HG02852 (cell line): ENCODE results near the gene LRP11.
"Not testable (repeated sequence)": the region's sequence is repeated elsewhere in the genome, so short reads cannot be mapped to it uniquely, and the experiment has no call there.

Experiments used
- ATAC-seq: cut with Tn5 transposase; IDR thresholded peaks from one replicate; pipeline ENCODE4 v1.9.1; 2021; ENCODE audit warnings: mild to moderate bottlenecking, moderate library complexity; ENCODE audit not compliant: unreplicated experiment

LRP11 gene, protein sequence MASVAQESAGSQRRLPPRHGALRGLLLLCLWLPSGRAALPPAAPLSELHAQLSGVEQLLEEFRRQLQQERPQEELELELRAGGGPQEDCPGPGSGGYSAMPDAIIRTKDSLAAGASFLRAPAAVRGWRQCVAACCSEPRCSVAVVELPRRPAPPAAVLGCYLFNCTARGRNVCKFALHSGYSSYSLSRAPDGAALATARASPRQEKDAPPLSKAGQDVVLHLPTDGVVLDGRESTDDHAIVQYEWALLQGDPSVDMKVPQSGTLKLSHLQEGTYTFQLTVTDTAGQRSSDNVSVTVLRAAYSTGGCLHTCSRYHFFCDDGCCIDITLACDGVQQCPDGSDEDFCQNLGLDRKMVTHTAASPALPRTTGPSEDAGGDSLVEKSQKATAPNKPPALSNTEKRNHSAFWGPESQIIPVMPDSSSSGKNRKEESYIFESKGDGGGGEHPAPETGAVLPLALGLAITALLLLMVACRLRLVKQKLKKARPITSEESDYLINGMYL

DNA sequence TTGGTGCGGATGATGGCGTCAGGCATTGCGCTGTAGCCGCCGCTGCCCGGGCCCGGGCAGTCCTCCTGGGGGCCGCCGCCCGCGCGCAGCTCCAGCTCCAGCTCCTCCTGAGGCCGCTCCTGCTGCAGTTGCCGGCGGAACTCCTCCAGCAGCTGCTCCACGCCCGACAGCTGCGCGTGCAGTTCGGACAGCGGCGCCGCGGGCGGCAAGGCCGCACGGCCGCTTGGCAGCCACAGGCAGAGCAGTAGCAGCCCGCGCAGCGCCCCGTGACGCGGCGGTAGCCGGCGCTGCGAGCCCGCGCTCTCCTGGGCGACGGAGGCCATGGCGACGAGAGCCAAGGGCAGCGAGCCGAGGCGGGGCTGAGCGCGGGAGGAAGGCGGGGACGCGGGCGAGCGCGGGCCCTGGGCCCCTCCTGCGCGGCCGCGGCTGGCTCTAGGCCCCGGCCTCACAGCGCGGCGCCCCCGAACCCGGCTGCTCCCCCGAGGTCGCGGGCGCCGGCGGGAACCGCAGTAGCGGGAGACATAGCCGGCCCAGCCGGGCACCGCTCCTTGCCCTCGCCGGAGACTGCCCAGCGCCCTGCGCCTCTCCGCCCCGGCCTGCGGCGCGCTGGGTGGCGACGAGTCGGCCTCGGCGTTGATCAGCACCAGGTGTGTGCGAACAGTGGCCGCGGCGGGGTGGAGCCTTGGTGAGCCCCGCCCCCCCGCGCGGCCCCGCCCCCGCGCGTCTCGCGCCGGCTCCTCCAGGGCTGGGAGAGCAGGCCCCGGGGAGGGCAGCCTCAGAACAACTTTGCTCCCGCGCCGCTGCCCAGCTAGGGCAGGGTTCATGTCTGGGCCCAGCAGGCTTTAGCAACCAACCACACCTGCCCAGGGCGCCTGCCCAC lies at the start of gene LRP11:
Gene LRP11, minus strand, starts transcription at position 662 of the 880 bp plus-strand sequence. Its CDS starts 339 bp downstream, at position 323.
- ATAC-seq, result peak; percentile 89

DNA sequence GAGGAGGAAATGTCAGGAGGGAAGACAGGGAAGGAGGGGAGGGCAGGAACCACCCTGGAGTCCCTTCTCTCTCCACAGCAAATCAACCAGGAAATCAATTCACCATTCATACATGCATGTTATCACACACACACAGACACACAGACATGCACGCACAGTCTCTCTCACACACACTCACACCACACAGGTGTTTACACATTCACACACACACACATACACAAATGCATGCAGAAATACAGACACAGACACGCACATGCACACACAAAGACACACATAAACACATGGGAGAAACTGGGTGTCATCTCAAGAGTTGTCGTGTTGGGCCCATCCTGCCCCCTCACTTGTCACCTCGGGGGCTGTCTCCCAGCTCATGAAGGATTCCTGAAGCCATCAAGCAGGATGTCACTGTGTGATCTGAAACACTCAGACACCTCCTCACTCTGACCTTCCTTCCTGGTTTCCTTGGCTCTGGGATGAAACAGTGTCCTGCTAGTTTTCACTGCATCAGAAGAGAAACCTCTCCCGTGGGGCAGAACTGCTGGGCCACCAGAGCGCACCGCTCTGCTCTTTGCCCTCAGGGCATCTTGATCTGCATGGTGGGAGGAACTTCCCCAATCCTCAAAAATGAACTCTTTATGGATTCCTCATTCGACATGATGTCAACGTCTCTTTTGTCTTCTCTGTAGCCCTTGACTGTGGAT lies 49.5 kb upstream of the LRP11 start:
- no peak for ATAC-seq

DNA sequence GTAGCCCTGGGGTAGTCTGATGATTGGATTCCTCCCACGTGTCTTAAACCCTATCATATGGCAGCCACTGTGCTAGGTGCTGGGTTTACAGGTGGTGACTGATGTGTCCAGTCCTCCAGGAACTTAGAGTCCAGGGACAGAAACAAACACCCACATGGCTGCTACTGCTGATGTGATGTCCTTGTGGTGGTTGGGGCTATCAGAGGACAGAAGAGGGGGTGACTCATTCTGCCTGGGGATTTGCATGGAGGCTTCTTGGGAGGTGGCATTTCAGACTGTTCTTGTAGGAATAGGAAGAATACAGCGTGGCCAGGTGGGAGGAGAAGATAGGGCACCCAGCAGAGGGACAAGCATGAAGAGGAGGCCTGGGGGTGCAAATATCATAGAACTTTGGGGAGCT lies 48.9 kb upstream of the LRP11 start:
- ATAC-seq, result no peak

DNA sequence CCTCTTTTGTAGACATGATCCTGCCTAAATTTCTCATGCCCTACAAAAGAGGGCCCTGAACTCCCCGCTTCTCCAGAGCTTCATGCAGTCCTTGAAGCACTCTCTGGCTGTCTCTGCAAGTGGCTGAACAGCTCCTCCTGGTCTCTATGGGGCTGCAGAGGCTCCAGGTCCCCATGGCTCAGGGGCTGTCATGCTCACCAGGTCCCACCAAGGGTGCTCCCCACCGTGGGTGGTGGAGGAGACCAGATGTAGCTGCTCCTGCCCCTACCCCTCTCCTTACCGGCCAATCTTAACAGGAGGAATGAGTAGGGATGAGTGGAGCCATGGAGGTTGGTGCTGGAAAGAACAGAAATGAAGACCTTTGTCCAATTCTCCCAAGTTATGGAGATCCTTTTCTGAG lies 48.5 kb upstream of the LRP11 start:
- ATAC-seq, result not testable (repeated sequence)

DNA sequence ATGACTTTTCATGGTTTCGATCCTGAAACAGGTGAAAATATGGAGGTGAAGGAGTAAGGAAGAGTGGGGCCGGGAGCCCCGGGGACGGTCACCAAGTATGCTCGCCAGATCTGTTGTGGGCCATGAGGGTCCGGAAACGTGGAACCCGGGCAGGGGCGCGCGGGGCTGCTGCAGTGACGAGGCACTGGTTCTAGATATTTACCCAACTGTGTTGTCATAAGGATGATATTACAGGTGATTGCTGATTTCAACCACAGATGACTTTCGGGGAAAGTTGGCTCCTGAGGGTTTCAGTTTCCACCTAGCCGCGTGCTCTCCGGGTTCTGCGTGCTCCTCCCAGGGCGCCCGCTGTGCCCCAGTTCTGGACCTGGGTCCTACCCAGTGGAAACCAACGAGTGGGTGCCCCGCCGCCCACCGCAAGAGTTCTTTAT lies 46.6 kb upstream of the LRP11 start:
- ATAC-seq, result no peak

DNA sequence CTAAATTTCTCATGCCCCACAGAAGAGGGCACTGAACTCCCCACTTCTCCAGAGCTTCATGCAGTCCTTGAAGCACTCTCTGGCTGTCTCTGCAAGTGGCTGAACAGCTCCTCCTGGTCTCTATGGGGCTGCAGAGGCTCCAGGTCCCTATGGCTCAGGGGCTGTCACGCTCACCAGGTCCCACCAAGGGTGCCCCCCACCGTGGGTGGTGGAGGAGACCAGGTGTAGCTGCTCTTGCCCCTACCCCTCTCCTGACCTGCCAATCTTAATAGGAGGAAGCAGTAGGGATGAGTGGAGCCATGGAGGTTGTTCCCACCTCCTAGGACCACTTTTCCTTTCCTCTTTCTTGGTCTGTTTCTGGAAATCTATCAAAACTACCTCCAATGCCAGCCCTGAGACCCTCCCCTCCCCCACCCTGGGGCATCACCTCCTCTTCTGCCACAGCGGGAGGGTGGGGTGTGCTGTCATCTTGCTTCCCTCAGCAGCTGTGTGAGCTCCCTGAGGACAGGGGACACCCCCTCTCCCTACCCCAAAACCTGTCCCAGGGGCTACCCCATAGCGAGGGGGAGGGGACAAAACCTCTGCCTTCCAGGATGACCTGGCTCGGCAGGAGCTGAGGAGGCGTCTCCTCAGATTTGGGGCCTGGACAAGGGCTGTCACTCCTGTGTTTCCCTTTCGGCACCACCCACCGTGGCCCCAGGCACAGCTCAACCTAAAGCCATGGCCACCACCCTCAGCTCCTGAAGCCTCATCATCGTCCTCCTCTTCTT lies 45.7 kb upstream of the LRP11 start:
- no peak for ATAC-seq

DNA sequence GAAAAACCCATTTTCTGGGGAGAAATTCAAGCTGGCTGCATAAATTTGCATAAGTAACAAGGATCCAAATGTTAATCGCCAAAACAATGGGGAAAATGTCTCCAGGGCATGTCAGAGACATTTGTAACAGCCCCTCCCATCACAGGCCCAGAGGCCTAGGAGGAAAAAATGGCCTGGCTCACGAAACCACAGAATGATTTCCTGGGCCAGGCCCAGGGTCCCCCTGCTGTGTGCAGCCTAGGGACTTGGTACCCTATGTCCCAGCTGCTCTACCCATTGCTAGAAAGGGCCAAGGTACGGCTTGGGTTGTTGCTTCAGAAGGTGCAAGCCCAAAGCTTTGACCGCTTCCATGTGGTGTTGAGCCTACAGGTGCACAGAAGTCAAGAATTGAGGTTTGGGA lies 44.3 kb upstream of the LRP11 start:
- ATAC-seq, result not testable (repeated sequence)

DNA sequence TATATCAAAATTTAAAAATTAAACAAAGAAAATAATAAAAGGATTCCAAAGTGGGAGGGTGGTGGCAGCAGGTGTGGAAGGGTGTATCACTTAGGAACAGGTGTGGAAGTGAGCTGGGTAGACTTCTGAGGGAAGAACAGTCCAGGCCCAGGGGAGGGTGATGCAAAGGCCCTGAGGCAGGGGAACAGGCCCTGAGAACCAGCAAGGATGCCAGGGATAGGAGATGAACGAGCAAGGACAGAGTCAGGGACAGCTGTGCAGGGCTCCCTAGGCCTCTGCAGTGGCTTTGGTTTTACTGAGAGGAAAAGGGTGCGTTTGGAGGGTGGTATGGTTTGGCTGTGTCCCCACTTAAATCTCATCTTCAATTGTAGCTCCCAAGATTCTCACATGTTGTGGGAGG lies 43.2 kb upstream of the LRP11 start:
- no peak for ATAC-seq

DNA sequence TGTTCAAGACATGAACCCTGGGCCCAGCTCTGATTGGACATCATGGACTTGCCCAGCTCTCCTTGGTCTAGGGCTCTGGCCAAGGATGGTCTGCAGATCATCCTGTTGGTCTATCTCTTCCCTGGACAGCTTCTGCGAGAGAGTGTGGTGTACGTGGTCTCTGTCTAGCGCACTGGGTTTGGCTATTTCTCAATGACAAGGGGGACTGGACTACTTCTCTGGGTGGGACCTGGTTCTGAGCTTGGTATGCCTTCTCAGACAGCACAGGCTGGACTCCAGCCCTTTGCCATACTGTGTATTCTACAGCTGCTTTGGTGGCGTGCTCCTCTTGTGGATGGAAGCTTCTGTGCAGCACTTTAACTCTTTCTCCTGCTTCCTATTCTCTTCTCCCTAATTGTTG lies 42.2 kb upstream of the LRP11 start:
- ATAC-seq, result no peak

DNA sequence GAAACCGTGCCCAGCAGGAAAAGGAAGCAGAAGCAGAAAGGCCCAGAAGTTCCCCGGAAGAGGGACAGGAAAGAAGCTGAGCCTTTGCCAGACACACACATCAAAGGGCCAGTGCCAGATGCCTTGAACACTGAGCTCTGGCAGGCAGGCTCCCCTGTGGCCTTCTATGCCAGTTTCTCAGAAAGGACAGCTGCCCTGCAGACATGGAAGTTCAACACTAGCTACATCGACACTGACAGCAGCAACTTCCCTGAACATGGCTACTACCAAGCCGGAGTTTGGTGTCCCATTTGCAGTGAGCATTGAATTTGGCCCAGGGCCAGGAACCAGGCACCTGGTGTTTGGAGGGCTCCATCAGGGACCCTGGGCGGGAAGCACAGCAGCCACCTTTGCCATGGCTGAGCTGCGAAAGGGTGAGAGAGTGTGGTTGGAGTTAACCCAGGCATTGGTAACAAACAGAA lies 41.8 kb upstream of the LRP11 start:
- no peak for ATAC-seq

DNA sequence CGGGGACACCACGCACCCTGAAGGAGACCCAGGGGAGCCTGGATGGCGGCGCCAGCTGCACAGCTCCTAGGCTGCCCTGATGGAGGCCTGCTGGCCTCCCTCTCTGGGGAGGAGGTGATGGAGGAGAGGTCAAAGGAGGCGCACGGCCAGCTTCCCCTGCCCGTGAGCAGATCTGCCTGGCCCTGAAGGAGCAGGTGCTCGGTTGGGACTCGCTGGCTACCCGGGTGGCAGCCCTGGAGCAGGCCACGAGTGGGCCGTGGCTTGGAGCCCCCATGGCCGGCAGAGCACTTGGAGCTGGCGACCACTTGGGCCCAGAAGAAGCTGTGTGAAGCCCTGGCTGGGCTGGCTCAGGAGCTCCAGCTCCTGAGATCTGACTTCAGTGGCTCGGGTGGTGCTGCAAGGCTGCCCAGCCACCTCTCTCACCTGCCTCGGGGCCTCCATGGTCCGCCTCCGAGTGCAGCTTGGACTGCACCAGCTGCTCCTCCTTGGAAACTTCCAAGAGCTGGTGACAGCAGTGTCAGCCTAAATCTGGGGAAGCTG lies 41.3 kb upstream of the LRP11 start:
- ATAC-seq, result no peak

DNA sequence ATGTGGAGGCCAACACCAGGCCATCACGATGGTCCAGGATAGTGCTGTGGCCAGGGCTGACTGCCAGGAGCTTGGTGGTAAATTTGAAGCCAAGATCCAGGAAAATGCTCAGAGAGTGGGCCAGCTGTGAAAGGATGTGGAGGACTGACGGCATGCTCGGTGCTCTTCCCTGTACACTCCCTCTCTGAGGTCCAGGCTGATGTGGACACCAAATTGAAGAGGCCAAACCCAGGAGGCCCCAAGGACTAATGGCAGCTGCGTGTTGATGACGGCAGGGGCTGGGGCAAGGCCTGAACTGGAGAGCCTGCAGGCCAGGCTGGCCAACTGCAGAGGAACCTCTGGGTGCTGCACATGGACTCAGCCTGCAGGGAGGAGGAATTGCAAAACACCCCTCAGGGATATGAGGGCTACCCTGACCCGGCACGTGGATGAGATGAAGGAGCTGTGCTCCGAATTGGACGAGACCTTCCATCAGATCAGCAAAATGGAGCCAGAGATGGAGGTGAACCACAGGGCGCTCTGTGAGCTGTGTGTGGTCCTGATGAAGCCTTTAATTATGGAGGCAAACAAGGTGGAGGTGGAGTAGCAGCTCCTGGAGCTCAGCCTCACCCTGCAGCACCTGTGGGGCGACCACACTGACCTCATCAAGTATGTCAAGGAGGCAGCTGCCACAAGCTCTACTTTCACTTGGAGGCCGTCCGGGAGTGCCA lies 40.7 kb upstream of the LRP11 start:
- no peak for ATAC-seq

DNA sequence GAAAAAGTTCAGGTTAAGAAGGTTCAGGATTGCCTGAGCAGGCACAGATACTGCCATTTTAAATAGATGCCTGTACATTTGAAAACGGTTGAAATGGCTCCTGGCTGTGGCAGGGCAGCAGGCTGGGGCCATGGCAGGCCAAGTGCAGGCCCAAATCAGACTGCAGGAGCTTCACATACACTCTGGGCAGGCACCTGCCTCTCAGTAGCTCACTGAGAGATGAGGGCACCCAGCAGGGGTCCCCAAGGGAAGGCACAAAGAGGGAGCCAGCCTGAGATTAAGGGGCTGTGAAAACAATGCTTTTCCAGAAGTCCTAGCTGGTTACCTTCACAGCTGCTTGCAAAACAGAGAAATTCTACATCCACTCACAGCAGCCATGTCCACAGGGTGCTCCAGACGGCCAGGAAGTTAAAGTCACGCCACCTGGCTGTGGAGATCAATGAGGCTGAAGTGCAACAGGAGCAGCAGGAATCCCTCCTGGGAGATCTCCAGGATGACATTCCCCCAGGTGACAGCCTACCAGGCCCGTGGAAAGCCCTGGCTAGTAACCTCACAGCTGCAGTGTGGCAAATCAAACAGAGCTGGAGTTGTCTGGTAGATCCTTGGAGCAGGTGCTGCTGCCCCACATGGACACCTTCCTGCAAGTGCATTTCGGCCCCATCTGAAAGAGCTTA lies 39.9 kb upstream of the LRP11 start:
- ATAC-seq, result no peak

DNA sequence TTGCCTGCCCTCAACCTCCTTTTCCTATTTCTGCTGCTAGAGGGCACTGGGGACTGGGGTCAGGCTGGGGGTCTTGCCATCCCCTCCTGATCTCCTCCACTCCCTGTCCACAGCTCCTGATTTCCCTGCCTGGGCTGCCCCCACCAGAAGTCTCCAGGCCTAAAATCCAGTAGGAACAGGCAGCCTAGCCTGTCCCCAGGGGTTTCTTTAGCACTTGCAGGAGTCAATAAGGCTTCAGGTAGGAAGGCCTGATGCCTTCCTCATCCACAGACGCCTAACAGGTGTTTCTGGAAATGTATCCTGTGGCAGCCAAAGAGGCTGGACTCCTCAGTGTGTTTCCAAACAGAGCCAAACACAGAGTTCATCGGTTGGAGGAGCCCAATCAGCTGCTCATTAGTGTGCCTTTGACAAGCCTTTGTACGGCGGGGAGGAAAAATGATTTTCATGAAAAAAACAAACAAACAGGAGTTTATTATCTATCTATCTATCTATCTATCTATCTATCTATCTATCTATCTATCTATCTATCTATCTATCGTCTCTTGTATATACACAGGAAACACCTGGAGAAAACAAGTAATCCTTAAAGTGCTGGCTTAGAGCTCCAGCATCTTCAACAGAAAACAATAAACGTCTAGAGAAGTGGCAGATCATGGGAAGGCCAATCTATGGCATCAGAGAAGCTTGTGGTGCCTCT lies 37.4 kb upstream of the LRP11 start:
- no peak for ATAC-seq

DNA sequence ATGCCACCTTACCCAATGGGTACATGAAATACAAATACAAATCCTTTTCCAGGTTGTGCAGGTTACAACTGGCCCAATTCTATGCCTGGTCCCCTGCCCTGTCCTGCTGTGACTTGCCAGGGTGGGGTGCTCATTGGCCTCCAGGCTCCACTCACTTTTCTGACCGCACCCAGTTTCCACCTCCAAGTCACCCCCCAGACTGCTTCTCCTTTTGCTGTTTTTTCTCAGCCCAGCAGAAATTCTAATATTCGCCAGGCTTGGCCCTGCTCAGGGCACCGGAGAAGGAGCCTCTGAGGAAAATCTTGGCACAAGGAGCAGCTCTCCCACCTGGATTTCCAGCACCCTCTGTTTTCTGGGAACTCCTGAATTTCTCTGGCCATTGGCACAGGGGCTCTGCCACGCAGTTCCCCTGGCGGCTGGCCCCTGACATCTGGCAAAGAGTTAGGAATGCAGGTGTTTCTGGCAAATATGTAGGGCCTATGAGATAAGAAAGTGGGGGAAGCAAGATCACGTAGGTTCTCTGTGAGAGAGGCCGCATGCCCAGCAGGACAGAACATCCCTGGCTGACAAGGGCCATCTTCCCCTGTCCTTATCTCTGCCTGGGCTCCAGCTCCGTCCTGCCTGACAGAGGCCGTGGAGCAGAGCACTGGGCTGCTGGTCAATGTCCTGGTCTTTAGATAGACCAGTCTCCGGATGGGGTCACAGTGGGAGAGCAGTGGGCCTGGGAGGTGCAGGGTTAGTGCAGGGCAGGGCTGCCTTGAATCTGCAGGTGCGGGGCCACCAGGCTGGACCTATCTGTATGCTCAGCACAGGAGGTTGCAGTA lies 36.7 kb upstream of the LRP11 start:
- ATAC-seq, result no peak

DNA sequence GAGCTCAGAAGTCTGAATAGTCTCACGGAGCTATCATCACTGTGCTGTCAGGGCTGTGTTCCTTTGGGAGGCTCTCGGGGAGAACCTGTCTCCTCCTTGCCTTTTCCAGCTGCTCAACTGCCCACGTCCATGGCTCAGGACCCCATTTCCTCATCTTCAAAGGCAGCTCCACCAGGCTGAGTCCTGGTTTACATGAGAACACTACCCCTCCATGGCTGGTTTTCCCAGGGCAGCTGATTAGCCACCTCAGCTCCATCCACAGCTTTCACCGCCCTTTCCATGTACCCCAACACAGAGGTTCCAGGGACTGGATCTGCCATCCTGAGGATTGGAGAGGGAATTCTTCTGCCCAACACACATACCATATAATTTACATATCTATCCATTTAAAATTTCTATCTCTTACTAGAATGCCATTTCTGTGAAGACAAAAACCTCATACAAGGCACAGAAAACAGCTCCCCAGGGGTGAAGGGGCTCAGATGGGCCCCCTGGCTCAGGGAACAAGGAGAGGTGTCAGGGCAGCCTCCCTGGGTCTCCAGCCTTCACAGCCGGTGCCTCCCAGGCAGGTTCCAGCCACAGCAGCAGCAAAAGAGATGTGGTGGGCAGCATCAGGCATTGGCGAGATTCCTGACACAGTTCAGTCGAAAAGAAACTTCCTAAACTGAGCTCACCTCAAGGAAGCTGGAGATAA lies 35.9 kb upstream of the LRP11 start:
- no peak for ATAC-seq

DNA sequence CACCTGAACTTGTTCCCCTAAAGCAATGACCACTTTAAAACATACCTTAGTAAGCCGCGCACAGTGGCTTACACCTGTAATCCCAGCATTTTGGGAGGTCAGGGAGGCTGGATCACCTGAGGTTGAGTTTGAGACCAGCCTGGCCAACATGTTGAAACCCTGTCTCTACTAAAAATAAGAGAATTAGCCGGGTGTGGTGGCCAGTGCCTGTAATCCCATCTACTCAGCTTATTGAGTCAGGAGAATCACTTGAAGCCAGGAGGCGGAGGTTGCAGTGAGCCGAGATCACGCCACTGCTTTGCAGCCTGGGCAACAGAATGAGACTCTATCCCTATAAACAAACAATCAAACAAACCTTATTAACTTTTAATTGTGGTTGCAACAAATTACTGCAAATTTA lies 35.3 kb upstream of the LRP11 start:
- no peak for ATAC-seq
